Activated naive CD8-positive, alpha-beta T cell treated with anti-CD3 and anti-CD28 coated beads, Interleukin-2, amount 50 U/mL, for 16 hours (primary cell): ENCODE results near the gene SLC17A4.

Experiments
- DNase-seq: peaks from one replicate; pipeline ENCODE4 v3.0.0-alpha.2; 2020; ENCODE audit warnings: low read depth, low spot score

SLC17A4 gene

DNA sequence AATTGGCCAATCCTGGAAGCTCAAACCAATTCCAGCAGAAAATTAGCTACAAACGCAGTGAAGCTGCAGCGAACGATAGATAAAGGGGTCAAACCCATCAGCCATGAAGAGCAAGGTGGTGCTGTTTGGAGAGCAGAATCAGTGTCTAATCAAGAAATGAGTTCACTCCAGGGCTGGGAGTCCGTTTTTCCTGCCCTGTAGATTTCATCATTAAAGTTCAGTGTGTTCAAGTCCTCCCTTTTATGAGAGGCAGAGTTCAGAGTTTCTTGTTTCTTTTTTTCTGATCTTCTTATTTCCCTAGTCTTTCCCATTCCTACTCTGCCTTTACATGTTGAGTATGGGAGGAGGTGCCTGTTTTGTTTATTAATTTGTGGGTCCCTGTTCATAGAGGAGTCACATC, 46.9 kb downstream of the SLC17A4 start:
- no peak for DNase-seq

DNA sequence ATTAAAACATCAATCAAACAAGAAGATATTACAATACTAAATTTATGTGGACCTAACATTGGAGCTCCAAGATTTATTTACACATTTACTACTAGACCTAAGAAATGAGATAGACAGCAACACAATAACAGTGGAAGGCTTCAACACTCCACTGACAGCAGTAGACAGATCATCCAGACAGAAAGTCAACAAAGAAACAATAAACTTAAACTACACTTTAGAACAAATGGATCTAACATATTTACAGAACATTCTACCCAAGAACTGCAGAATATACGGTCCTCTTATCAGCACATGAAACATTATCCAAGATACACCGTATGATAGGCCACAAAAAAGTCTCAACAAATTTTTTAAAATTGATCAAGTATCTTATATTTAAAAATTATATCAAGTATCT, 50.3 kb downstream of the SLC17A4 start:
- DNase-seq, result no peak

DNA sequence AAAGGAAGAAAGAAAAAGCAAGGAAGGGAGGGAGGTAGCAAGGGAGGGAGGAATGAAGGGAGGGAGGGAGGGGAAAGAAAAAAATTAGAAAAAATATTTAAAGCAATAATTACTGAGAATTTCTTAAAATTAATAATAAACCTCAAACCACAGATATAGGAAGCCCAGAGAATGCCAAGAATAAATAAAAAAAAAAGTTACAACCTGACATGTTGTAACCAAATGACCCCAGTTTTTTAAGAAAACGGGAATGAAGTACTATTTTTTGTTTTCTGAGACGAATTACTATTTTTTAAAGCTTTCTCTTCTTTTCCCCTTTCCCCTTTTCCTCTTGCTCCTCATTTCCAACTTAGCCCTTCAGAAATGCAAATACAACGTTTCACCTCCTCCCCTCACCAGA, 60.7 kb downstream of the SLC17A4 start:
- no peak for DNase-seq

DNA sequence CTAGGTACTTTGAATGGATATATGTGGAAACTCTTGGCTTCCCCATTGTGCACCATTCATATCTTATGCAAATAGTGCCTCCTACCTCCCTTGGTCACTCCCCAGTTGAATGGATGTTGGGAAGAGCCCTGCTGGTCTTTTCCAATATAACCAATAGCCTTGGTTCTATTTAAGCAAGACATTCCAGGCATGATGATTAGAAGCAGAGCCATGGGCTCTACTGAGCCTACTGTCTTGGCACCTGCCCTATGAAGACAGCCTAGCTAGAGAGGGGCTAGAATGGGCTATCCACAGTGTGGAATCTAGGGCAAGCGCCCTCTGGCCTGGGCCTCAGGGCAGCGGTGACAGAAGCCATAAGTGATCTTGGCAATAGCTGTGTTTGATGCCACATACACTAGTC, 61.7 kb downstream of the SLC17A4 start:
- DNase-seq, result no peak

DNA sequence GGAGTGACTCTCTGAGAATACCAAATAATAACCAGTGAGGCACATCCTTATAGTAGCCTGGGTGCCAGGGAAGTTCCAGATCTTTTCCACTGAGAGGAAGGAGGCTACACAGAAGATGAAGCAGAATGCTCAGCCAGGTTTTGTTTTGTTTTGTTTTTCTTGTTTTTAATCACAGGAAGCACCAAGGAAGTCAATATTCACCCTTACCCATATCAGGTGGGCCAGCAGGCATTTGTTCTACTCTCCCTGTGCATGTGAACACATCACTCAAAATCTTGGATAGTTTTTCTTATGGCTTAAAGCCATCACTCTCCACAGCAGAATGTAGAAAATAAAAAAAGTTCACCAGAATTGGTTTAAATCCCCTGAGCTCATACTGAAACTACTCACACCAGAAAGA, 66.8 kb downstream of the SLC17A4 start:
- no peak for DNase-seq

DNA sequence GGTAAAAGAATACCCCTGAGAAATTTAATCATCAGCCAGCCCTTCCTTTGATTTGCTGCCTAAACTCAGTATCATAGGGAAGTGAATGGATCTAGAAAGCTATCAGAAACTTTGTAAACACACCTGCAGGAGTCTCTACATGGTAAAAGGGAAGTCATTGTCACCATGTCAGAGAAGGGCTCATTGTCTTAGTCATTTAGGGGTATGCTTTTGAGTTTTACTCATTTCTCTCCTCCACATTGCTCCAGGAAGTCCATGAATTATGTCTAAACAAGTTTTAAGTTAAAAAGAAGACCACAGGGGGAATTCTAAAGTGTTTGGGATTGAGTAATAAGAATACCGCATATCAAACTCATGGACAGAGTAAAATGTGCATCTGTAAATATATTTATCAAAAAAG, 74.8 kb downstream of the SLC17A4 start:
- DNase-seq, result no peak

DNA sequence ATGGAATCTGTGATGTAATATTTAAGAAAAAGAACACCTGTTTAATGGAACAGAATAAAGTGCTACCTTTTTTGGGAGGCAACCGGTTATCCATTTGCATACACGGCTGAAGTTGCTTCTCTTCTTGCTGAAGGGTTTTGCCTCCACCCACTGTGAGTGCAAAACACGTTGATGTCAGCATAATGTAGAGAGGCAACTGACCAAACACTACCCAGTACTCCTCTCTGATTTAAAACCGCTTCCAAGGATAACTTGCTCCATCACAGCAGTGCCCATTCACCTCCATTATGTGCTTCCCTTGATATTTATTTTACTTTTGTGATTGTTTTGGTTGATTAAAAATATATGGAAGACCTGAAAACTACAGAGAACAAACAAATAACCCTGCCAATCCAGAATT, 75.9 kb downstream of the SLC17A4 start:
- DNase-seq, result no peak
